Stimulated activated CD4-positive, alpha-beta T cell treated with anti-CD3 and anti-CD28 coated beads, Interleukin-12 subunit alpha, Interleukin-12 subunit beta, amount 100 ng/mL, for 4 hours (primary cell): ENCODE data around the gene CIAO3.

ENCODE experiments used
- DNase-seq: peaks from one replicate; pipeline ENCODE4 v3.0.0-alpha.2; 2020

Gene CIAO3

DNA sequence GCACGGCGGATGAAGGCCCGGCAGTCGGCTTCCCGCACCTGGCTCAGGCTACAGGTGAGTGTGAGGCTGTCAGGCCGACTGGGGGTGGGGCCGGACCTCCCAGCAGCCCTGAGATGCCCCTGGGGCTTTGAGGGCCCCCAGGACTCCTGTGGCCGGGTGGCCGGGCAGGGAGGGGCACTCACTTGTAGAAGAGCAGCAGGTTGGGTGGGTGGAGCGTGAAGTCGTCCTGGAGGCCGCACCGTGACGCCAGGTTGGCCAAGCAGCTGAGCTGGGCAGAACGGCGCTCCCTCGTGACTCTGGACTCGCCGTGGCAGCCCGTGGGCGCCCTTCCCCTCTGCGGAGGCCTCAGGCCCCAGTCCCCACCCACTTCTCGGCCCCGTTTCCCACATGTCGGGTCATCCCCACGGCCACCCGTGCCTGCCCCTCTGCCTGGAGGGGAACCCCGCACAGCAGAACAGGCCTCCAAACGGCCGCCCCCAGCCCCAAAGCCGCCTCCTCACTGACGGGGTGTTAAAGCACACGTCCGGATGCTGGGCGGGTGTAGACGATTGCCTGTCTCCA is 34.5 kb upstream of the CIAO3 start:
- no peak for DNase-seq

DNA sequence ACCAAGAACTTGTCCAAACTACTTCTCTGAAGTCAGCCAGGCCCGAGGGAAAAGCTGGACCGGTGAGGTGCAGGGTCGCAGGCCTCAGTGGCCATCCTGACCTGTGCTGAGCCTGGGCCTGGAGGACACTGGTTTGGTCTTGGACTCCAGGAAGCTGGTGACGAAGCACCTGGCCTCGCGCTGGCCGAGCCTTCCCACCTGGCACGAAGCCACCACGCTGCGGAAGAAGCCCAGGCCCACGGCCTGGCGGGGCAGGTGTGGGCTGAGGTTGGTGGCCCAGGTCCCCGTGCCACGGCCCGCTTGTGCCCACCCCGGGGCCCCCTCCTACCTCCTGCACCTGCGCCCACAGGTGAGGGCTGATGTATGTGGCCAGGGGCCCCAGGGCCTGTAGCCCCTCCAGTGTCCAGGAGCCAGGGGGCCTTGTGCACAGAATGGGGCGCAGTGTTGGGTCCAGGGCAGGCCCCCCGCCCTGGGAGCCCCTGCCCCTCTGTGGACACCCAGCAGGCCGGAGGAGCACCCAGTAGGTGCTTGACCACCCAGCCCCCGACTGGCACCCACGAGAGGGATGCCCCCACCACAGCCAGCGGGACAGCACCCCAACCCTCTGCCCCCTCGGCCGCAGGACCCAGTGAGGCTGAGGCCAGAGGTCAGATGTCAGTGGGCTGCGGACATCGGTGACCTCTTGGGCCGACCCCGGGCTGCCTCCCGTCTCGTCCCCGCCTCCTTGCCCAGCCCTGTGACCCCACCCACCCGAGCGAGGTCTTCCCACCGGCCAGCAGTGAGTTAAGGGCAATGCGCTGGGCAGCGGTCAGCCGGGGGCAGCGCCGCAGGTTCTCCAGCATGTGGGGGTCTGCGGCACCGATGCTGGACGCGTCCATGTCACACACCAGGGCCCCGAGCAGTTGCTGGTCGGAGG is 33.5 kb upstream of the CIAO3 start:
- DNase-seq: no peak

DNA sequence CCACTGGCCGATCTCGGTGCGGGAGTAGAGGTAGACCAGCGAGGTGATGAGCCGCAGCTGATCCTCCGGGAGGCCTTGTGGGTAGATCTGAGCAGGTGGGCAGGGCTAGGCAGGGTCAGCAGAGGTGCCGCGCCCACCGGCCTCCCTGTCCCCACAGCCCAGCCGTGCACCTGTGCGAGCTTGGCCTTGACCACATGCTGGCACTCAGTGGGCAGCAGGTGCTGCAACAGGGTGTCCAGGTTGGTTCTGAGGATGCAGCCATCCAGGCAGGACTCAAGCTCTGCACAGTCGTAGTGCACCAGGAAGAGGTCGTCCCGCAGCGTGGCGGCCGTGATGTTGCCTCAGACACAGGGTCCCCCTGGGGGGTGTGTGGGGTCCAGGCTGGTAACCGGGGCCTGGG is 32.2 kb upstream of the CIAO3 start:
- DNase-seq: no peak

DNA sequence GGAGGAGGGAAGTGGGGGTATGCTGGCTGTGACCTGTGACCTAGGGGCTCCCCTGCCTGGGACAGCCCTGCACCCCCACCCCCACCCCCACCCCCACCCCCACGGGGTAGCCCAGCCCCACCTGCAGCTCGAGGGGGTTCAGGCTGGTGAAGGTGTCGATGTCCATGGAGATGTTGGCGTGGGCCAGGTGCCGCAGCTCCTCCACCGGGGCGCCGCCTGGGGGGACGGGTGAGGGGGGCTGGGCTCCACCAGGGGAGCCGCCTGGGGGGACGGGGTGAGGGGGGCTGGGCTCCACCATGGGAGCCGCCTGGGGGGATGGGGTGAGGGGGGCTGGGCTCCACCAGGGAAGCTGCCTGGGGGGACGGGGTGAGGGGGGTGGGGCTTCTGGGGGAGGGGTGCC is 29.6 kb upstream of the CIAO3 start:
- no peak for DNase-seq

DNA sequence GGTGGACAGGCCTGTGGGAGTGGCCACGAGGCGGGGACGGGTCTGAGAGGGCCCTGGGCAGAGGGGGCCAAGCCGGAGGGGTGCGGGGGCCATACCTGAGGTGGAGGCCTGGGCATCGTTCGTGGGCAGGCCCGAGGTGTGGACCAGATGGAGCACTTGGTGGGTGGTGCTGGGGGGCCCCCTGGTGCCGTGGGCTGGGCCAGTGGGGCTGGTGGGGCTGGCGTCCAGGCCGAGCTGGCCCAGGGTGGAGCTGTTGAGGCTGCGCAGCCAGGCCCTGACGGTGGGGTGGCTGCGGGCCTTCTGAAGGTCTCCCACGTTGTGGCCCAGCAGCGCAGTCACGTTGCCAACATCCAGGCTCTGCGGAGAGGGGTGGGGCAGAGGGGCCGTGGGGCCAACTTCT is 29.1 kb upstream of the CIAO3 start:
- no peak for DNase-seq

DNA sequence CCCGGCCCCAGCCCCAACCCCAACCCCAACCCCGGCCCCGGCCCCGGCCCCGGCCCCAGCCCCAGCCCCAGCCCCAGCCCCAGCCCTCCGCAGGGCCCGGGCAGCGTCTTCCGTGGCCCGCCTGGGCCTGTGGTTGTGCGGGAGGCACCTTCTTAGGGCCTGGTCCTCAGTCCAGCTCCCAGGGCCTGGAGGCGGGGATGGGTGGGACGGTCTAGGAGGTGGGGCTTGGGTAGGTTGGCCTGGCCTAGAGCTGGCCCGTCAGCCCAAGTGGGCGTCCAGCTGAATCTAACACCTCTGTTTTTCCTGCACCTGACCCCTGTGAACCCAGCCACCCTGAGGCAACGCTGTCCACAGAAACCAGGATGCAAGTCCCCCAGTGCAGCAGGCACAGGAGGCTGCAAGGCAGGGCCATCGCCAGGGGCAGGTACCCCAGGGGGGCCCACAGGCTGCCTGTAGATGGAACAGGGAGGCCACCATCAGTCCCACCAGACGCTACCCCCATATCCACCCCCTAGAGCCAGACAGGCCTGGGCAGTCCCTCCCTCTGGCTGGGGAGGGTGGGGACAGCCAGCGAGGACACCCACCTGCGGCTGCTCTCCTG is 28.5 kb upstream of the CIAO3 start:
- DNase-seq: no peak

DNA sequence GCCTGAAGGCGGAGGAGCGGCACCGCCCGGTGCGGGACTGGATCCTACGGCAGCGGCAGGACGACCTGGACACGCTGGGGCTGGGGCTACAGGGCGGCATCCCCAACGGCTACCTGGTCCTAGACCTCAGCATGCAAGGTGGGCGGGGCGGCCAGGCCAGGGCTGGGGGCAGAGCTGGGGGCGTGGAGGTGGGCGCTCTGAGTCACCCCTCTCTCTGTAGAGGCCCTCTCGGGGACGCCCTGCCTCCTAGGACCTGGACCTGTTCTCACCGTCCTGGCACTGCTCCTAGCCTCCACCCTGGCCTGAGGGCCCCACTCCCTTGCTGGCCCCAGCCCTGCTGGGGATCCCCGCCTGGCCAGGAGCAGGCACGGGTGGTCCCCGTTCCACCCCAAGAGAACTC is 27.6 kb upstream of the CIAO3 start:
- no peak for DNase-seq

DNA sequence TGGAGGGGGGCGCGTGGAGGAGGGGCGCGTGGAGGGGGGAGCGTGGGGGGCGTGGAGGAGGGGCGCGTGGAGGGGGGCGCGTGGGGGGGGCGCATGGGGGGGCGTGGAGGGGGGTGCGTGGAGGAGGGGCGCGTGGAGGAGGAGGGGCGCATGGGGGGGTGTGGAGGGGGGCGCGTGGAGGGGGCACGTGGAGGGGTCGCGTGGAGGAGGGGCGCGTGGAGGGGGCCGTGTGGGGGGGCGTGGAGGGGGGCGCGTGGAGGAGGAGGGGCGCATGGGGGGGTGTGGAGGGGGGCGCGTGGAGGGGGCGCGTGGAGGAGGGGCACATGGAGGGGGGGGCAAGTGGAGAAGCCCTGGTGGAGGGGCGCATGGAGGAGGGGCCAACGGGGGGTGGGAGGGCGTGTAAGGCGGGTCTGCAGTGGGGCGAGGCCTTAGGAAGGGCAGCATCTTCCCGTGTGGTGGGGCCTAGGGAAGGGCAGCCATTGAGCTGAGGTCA is 27.0 kb upstream of the CIAO3 start:
- no peak for DNase-seq

DNA sequence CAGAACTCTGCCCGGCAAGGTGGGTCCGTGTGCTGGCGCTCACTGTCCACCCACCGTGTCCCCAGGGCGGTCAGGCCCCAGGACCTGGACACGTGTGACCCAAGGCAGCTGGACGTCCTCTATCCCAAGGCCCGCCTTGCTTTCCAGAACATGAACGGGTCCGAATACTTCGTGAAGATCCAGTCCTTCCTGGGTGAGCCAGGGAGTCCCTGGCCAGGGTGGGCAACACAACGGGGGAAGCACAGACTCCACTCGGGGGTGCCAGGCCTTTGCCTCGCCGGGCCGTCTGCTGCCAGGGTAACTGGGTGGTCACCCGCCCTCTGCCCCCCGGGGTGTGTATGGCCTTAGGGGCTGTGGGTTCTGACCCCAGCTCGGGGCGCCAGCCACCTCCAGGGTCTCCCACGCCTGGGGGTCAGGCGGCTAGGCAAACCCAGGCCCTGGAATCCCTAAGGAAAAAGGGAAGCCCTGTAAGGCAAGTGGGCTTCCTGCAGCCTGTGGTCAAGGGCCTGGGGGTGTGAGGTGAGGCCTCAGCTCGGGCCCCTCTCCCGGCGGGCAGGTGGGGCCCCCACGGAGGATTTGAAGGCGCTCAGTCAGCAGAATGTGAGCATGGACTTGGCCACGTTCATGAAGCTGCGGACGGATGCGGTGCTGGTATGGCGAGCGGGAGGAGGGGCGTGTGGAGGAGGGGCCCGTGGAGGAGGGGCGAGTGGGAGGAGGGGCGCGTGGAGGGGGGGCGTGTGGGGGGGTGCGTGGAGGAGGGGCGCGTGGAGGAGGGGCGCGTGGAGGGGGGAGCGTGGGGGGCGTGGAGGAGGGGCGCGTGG is 26.2 kb upstream of the CIAO3 start:
- no peak for DNase-seq

DNA sequence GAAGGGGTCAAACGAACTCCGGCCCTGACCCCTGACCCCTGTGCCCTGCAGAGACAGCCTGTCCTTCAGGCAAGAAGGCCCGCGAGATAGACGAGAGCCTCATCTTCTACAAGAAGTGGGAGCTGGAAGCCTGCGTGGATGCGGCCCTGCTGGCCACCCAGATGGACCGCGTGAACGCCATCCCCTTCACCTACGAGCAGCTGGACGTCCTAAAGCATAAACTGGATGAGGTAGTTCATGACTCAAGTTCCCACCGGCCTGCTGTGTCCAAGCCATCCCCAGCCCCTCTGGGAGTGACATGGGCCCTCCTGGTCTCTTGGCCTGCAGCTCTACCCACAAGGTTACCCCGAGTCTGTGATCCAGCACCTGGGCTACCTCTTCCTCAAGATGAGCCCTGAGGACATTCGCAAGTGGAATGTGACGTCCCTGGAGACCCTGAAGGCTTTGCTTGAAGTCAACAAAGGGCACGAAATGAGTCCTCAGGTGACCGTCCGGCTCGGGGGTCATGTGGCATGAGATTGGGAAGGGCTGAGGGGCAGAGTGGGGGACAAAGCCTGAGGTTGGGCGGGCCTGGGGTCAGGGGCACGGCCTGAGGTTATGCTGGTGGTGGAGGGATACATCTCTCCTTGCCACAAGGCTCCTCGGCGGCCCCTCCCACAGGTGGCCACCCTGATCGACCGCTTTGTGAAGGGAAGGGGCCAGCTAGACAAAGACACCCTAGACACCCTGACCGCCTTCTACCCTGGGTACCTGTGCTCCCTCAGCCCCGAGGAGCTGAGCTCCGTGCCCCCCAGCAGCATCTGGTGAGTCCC is 25.4 kb upstream of the CIAO3 start:
- DNase-seq: no peak

DNA sequence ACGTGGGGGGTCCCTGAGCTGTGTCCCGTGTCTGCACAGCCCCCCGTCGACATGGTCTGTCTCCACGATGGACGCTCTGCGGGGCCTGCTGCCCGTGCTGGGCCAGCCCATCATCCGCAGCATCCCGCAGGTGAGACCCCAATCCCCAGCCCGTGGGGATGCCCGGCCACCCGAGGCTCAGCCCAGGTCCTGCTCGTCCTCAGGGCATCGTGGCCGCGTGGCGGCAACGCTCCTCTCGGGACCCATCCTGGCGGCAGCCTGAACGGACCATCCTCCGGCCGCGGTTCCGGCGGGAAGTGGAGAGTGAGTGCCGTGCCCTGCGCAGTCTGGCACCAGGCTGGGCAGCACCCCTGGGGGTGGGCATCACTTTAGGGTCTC is 24.7 kb upstream of the CIAO3 start:
- DNase-seq: no peak

DNA sequence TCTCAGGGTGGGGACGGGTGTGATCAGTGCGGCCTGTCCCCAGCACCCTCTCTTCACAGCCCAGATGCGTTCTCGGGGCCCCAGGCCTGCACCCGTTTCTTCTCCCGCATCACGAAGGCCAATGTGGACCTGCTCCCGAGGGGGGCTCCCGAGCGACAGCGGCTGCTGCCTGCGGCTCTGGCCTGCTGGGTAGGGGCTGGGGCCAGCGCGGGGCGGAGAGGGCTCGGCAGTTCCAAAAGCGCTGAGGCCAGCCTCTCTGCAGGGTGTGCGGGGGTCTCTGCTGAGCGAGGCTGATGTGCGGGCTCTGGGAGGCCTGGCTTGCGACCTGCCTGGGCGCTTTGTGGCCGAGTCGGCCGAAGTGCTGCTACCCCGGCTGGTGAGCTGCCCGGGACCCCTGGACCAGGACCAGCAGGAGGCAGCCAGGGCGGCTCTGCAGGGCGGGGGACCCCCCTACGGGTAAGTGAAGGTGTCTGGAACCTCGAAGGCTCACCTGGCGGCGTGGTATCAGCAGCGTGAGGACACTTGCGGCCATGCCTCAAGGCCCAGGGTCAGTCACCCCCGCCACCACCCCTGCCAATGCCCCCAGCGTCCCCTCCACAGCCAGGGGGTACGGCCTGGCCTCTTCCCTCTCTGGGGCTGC is 24.2 kb upstream of the CIAO3 start:
- DNase-seq: no peak

DNA sequence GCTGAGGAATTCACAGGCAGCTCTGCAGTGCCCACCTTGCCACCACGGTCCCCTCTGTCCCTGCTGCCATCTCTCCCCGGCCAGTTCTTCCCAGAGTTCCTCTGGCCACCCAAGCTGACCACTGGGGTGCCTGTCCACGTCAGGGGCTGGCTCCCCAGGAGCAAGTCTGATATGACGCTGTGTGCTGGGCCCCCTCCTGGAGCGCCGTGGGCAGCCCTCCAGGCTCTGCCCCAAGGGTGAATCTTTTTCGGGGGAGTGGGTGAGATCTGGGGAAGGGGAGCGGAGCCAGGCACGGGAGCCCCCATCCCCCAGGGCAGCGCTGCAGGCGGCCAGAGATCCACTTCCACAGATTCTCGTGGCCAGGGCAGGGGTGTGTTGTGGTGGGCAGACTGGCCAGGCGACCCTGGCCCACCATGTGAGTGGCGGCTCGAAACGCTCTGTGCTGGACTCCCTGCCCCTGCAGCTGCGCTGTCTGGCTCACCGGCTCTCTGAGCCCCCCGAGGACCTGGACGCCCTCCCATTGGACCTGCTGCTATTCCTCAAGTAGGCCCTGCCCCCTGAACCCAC is 23.5 kb upstream of the CIAO3 start:
- no peak for DNase-seq

DNA sequence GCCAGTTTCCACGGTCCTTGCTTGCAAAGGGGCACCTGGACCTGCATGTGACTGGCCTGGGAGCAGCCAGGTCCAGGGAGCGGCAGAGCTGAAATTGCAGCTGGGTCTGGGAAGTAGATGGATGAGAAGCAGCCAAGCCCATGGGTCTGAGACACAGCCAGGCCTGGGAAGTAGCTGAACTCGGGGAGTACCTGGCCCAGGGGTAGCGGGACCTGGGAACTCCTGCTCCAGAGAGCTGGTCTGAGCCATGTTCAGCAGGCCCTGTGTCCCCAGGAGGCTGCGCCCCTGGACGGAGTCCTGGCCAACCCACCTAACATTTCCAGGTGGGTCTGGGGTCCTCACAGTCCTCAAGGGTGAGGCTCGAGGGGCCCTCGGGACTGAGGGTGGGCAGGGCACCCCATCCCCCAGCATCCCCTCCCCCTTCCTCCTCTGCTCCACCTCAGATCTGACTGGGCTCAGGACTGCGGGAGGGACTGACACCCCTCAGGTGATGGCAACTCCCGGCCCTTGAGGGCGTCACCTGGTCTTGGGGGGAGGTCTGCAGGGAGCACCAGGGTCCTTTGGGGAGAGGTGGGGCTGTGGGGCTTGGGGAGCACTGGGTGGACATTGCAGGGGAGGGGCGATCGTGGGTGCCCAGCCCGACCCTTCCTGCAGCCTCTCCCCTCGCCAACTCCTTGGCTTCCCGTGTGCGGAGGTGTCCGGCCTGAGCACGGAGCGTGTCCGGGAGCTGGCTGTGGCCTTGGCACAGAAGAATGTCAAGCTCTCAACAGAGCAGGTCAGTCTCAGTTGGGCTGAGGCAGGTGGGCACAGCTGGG is 22.8 kb upstream of the CIAO3 start:
- no peak for DNase-seq

DNA sequence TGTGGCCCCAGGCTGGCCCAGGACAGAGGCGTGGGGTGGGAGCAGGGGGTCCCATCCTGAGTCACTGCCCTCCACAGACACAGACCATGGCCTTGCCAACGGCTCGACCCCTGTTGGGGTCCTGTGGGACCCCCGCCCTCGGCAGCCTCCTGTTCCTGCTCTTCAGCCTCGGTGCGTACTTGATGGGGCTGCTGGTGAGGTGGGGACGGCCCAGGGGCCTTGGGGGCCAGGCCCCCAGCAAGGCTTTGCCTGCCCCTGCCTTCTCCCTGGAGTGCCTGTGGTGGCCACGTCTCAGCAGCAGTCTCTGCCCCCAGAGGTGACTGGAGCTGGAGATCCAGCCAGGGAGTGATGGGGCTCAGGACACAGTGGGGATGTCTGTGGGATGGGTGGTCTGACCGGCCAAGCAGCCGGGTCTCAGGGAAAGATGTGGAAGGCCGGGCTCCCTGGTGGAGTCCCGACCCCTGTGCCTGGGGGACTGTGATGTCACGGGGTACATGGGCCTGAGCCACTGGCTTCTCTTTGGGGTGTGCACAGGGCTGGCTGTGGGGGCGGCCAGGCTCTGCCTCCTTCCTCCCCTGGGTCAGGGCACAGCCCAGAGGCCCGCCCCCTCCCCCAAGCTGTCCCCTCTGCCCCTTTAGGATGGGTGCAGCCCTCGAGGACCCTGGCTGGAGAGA is 21.9 kb upstream of the CIAO3 start:
- no peak for DNase-seq

DNA sequence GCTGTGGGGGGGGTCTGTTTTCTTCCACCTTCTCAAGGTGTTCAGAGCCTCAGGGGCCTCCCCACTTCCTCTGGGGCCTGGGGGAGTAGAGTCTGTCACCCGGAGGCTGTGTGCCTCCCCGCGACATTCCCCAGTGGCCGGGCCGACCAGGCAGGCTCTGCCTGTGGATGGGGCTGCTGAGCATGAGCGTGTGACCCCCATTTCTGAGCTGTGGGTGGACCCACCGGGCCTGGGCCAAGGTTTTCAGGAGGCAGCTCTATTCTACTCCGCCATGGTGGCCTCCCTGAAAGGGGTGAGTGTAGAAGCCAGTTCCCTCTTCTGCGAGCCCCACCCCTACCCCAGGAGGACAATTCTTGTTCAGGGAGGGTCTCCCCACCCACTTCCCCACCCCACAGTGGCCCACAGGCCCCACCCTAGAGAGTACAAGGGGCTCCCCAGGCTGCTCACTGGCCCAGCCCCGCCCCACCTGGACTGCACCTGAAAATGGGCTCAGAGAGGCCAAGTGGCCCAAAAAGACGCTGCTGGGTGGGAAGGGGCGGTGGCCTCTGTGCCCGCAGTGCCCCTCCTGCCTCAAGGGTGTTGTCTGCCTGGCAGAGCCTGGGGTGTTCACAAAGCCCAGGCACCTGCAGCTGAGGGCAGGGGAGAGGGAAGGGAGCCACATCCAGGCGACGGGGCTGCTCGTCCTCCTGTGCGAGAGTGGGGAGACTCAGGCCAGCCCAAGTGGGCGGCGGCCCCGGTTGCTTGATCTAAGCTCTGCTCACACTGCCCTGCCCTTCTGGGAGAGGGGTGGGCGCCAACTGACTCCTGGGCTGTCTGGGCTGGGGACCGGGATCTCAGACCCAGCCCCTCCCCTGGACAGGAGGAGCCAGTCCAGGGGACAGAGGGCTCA is 21.1 kb upstream of the CIAO3 start:
- DNase-seq: no peak

DNA sequence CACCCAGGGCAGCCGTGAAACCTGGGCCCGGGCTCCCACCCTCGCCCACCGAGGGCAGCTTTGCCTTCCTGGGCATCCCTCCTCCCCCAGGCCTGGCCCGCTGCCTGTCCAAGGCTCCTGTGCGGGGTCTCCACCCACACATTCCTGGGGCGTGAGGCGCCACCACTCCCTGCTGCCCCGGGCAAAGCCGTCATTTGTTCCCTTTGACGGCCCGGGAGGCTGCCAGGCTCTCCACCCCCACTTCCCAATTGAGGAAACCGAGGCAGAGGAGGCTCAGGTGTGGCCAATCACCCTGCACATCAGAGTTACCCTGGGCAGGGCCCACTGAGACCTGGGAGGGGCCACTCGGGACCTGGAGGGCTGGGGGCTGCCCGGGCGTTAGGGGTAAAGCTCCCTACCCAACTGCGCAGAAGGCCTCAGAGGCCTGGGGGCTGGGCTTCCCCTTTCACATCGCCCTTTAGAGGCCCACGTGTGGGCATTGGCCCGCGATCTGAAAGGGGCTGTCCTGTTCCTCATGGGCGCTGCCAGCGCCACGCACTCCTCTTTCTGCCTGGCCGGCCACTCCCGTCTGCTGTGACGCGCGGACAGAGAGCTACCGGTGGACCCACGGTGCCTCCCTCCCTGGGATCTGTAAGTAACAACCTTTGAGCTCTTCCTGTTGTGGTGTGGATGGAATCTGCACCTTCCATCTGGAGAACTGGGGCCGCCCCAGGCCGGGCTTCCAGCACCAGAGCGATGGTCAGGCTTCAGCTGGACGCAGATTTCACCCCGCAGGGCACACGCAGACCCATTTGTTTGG is 19.9 kb upstream of the CIAO3 start, which contains the start of gene MSLN:
Gene MSLN (plus strand): TSS at position 190 of the 799 bp plus-strand sequence. CDS start 1,947 bp downstream, outside the sequence.
- no peak for DNase-seq

DNA sequence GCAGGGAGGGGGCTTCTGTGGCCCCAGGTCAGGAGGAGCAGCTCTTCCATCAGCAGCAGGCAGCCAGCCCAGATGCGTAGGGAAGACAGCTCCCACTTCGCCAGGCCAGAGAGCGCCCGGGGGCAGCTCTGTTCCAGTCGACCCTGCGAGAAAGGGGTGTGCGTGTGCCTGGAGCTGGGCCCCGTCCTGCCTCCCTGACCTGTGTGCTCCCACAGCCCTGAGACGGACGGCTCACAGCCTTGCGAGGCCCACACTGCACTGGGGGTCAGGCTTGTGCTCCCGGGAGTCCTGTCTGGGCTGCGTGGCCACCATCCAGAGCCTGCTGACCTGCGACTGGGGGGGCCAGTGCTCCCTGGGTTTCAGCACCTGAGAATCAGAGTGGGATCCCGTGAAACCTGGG is 19.3 kb upstream of the CIAO3 start:
- no peak for DNase-seq
